ENCODE measurements around the gene IGF2BP2.

GRCh38 chr3:185813691-185814215 lies 11.1 kb downstream of the IGF2BP2 start:
- TF ChIP-seq RARB (CRISPR knock-in tag; IDR thresholded peaks at IDR 0.05) (no peak), ZFP3 (CRISPR knock-in tag; IDR thresholded peaks at IDR 0.05) (no peak), PATZ1 (CRISPR knock-in tag; IDR thresholded peaks at IDR 0.05; ENCODE audit: borderline replicate concordance) (no peak), ARNTL (CRISPR knock-in tag; IDR thresholded peaks at IDR 0.05; ENCODE audit: borderline replicate concordance, low read depth) (no peak)
- TF ChIP-seq, protein P1, sequence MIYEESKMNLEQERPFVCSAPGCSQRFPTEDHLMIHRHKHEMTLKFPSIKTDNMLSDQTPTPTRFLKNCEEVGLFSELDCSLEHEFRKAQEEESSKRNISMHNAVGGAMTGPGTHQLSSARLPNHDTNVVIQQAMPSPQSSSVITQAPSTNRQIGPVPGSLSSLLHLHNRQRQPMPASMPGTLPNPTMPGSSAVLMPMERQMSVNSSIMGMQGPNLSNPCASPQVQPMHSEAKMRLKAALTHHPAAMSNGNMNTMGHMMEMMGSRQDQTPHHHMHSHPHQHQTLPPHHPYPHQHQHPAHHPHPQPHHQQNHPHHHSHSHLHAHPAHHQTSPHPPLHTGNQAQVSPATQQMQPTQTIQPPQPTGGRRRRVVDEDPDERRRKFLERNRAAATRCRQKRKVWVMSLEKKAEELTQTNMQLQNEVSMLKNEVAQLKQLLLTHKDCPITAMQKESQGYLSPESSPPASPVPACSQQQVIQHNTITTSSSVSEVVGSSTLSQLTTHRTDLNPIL (CRISPR knock-in tag; IDR thresholded peaks at IDR 0.05; ENCODE audit: low read depth), result no peak

Measured in SK-N-SH treated with all-trans-retinoic acid at 6 μM for 48 hours (cell line).